ENCODE results near the gene BLCAP.
"Not testable (repeated sequence)": the region's sequence is repeated elsewhere in the genome, so short reads cannot be mapped to it uniquely, and the experiment has no call there.

BLCAP gene

DNA sequence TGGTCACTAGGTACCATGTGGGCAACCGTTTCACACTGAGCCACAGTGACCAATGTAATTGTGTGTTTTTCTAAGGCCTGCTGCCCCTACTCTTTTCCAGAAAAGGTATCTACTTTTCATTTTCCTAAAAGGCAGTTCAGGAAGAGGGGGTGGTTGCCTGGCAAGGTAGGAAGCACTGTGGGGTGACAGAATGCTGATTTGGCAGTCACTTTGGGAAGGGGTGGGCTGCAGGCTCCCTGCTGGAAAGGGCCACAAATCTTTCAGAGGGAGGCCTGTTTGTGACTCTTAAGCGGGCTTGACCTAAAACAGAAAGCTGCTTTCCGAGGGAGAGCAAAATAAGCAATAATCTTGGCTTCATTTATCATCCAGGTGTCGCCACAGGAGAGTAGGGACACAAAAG is 11.8 kb downstream of the BLCAP start:
- no peak for DNase-seq (ENCODE audit: low spot score)

DNA sequence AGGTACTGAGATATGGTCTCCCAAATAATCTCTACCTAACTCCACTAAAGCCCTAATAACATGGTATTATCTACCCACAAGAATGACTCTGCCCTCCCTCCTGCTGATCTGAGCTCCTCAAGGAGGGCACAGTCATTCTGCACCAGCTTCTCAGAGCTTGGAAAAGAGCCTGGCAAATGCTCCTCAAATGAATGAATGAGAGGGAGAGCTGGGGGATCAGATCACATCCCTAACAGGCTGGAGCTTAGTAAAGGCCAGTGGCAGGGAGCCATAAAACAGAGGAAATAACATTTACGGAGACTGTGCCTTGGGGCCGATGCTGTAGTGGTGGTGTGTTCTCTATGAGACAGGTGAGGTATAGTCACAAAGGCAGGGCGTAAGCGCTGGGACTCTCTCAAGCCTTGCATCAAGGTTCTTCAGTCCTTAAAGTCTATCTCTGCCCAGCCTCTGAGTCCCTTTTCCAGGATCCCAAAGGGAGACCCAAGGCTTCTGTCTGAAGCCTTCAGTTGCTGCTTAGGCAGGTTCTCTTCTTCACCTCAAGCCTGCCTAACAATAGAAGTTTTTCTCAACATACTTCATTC is 13.8 kb downstream of the BLCAP start:
- no peak for DNase-seq (ENCODE audit: low spot score)

DNA sequence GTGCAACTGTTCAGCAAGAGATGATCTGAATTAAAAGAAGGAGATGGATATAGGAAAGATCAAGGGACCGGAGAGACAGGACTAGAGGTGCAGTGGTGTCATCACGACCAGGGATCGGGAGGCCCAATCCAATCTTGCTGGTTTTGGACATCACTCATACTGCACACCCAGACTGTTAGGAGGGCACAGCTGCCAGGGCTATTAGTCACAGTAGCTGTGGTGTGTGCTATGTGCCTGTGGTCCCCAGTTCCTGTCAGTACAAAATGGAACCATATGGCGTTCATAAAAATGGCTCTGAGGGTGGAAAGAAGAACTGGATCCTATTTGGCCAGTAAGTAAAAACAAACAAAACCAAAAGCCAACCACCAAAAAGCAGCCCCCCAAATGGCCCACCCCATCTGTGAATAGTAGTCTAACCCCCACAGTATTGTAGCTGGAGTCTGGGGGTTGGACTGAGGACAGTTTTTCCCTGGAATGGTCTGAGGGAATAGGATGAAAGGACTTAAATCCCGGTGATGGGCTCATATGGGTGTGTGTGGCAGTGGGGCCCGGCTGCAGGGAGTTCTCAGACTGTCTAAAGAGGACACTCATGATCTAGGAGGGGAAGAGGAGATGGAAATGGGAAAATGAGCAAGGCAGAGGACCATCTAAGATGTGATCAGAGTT is 15.9 kb downstream of the BLCAP start:
- DNase-seq (ENCODE audit: low spot score) = no peak

- no peak for DNase-seq (ENCODE audit: low spot score)
Measured at GRCh38 chr20:37510226-37510625, 17.4 kb downstream of the BLCAP start.

- DNase-seq (ENCODE audit: low spot score) = no peak
Measured at GRCh38 chr20:37506152-37506725, 21.4 kb downstream of the BLCAP start.

DNA sequence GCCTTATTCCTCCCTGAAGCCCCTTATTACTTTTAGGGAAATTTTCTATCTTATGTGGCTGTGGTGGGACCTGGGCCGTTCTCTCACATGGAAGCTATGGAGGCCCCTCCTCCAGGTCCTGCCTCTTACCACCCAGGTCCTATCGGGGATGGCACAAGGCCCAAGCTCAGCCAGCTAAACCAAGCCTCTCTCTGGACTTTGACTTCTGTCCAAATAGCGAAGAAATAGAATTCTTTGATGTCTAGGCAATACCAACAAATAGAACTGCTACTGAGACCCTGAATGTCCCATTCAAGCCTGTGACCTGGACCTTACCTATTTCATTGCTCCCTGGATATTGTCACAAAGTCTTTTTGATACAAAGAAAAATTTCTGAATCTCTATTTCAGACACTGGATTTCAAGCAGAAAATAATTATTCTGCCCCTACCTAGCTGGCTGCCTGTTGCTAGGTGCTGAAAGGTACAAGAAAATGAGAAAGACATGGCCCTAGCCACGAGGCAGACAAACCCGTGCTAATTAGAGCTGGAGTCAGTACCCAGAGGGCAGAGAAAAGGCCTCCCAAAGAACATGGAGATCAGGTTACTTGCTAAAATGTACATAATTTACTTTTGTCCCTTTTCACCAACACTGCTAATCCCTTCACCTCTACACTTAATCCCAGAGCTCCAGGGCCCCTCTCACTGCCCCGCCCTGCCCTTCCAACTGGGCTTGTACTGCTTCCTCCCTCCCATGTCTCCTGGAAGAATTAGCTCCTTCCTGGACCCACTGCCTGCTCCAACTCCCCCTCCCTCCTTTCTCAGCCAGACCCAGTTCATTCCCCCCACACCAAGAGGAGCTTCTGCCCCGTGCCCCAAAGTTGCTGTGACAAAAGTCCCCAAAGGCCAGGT is 22.2 kb downstream of the BLCAP start:
- no peak for DNase-seq (ENCODE audit: low spot score)

DNA sequence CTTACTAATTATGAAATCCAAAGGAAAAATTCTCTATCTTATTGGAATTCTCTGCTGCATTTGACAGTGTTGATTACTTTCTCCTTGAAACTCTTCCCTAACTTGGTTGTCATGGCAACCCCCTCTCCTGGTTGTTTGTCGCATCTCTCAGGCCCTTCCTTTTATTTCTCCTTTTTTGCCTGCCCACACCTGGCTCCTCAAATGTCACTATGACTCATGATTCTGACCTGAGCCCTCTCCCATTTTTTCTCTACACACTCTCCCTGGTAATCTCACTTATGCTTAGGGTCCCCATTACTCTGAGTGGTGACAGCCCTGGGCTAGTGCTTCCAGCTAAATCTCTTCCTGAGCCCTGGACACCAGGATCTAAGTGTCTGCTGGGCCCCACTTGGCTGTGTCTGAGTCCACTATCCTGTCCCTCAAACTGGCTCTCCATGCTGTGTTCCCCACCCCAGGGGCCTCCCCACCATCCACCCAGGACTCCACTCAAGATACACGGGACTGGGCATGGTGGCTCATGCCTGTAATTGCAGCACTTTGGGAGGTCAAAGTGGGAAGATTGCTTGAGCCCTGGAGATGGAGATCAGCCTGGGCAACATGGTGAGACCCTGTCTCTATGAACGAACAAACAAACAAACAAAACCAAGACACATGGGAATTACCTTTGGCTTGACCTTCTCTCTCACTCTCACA is 23.1 kb downstream of the BLCAP start:
- no peak for DNase-seq (ENCODE audit: low spot score)

GRCh38 chr20:37503256-37503927 is 24.3 kb downstream of the BLCAP start:
- no peak for DNase-seq (ENCODE audit: low spot score)

- no peak for DNase-seq (ENCODE audit: low spot score)
Measured at GRCh38 chr20:37502654-37503053, 25.0 kb downstream of the BLCAP start.

GRCh38 chr20:37501940-37502339 is 25.7 kb downstream of the BLCAP start:
- DNase-seq (ENCODE audit: low spot score) = no peak

DNA sequence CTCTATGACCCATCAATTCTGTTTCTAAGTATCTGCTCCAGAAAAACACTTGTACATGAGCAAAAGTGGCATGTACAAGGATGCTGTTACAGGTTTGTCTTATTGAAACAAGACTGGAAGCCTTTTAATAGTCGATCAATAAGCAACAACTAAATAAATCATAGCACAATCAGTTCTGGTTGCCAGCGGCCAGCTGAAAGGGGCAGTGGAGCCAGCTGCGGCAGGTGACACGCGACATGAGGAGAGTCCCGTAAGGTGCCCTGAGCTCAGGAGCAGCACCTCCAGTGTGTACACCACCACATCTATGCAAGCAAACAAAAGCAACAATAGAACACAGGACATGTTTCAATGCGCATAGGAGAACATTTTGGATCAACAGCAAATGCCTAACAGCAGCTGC is 27.4 kb downstream of the BLCAP start:
- DNase-seq (ENCODE audit: low spot score) = no peak

- no peak for DNase-seq (ENCODE audit: low spot score)
Measured at GRCh38 chr20:37498066-37498665, 29.5 kb downstream of the BLCAP start.

DNA sequence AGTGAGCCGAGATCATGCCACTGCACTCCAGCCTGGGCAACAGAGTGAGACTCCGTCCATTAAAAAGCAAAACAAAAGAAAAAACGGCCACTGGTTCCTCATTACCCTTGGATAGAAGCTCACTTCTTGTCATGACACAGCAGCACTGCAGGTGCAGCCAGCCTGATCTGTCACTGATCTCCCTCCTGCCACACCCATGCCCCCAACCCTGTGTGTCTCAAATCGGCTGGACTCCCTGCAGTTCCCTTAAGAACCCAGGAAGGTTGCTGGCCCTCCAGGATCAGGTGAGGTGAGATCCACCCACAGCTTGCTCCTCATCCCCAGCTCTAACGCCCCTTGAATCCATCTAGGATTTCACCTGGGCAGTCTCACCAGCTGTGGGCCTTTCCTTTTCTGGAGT is 32.9 kb downstream of the BLCAP start:
- DNase-seq (ENCODE audit: low spot score) = no peak

DNA sequence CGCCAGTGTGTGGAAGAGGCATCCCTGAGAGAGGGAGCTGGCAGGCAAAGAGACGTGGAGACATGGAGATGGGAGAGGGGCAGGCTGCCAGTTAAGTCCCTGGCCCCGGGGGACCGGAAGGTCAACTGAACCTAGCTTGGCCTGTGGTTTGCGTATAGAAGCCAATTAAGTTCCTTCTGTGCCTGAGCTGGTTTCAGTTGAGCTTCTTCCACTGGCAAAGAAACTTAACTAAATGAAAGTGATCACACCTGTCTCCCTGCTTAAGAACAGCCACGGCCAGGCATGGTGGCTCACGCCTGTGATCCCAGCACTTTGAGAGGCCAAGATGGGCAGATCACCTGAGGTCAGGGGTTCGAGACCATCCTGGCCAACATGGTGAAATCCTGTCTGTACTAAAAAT is 33.4 kb downstream of the BLCAP start:
- DNase-seq (ENCODE audit: low spot score) = no peak

GRCh38 chr20:37492945-37493344 is 34.7 kb downstream of the BLCAP start:
- DNase-seq (ENCODE audit: low spot score) = no peak

DNA sequence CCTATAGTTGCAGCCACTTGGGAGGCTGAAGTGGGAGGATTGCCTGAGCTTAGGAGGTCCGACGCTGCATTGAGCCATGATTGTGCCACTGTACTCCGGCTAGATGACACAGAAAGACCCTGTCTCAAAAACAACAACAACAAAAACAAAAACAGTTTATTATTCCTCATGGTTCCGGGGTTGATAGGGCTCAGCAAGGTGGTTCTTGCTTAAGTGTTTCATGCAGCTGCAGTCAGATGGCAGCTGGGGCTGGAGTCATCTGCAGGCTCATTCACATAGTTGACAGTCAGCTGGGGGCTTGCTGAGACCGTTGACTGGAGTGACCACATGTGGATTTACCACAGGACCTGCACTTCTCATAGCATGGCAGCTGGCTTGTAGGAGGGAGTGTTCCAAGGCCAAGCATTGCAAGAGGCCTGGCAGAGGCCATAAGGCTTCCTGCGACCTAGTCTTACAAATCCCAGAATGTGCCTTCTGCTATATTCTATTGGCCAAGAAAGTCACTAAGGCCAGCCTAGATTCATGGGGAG is 35.5 kb downstream of the BLCAP start:
- DNase-seq (ENCODE audit: low spot score) = no peak

GRCh38 chr20:37490663-37491350 is 36.9 kb downstream of the BLCAP start:
- DNase-seq (ENCODE audit: low spot score) = no peak

GRCh38 chr20:37486209-37486608 is 41.5 kb downstream of the BLCAP start:
- DNase-seq (ENCODE audit: low spot score) = not testable (repeated sequence)

DNA sequence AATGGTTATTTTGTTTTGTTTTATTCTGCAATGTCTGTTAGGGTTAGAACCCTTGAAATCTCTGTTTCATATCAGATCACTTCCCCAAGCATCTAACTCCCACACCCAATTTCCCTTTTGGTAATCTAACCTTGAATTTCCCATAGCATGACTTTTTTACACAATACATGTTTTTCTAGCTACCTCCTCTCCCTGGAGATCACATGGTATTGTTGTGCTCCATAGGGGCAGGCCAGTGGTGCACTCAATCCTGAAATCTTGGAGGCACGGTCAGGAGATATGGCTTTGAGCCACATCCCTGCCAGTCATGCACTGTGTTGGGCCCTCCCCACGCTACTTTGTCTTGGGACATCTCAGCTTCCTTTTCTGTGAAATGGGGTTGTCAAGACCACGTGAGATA is 43.3 kb downstream of the BLCAP start:
- no peak for DNase-seq (ENCODE audit: low spot score)

GRCh38 chr20:37481610-37482009 is 46.1 kb downstream of the BLCAP start:
- DNase-seq (ENCODE audit: low spot score) = no peak

Measured in COLO829 (cell line).